ENCODE results near the gene VPS13D.
A peak's percentile ranks its signal among the peaks of the same experiment; 100 is the strongest.

Gene VPS13D

DNA sequence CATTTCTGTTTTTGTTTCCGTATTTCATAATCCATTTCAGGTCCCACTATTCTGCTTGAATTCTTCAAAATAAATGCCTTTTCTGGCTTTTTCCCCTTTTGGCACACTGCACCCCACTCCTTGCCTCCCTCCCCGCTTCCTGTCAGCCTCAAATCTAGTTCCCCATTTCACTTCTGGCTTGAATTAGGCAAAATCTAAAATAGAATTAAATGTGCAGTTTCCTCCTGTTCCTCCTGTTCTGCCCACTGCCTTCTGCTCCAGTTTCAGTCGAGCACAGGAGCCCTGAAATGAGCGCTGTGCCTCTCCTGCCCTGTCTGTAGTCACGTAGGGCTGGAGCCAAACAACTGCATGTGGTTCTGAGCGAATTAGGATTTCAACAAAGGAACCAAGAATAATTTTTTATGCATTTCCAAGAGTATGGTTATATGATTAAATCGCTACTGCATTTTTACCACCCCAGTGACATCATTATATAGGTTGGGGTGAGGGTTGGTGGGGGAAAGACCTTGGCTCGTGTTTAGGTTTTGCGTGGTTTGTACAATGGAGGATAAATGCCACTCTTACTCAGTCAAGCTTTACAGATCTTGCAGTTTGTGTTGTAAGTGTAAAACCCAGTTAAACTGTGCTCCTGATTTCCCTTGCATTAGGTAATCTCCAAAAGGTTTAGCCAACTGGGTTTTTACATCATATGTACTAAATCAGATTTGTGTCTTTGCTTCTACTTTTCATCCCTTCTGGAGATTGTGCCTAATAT, 114.9 kb downstream of the VPS13D start:
- Histone ChIP-seq H2AFZ (ENCODE audit: low read depth, low read length) (no peak overlapping the region), H3K27ac (ENCODE audit: low read length, poor library complexity, severe bottlenecking) (no peak overlapping the region), H2BK15ac (ENCODE audit: low read depth, poor library complexity, severe bottlenecking) (no peak overlapping the region), H2AK5ac (ENCODE audit: low read length, severe bottlenecking) (no peak overlapping the region), H3K79me1 (replicated peaks; ENCODE audit: low read length, poor library complexity, severe bottlenecking) (peaks cover 3% of the 10 kb centered on the region), H3K4me2 (ENCODE audit: low read length, poor library complexity, severe bottlenecking) (no peak overlapping the region), H3K23ac (ENCODE audit: low read length in 2 of 2) (no peak overlapping the region), H3K9me3 (ENCODE audit: control insufficient read depth, low read length) (no peaks in the 10 kb centered on the region), H3K18ac (ENCODE audit: low read depth in 1 of 2, low read length in 2 of 2) (no peak overlapping the region), H2BK5ac (ENCODE audit: low read depth, low read length, poor library complexity, severe bottlenecking) (no peak overlapping the region), H4K91ac (ENCODE audit: low read length) (no peak overlapping the region), H2BK12ac (ENCODE audit: low read length in 2 of 2) (no peak overlapping the region), H3K4me3 (ENCODE audit: insufficient read depth in 1 of 2, low read depth in 1 of 2, low read length in 2 of 2) (no peak overlapping the region), H3K4me1 (ENCODE audit: control insufficient read depth, insufficient read depth, low read depth, low read length) (peaks cover 4% of the 10 kb centered on the region), H3K14ac (ENCODE audit: low read length in 2 of 2) (no peak overlapping the region), H4K8ac (ENCODE audit: low read length) (no peak overlapping the region), H3K9ac (ENCODE audit: low read length) (peak overlapping the region; percentile 15), H2BK120ac (ENCODE audit: low read depth, low read length) (no peak overlapping the region), H3K27me3 (ENCODE audit: control insufficient read depth in 1 of 2, insufficient read depth in 1 of 2, low read length in 2 of 2) (no peaks in the 10 kb centered on the region), H3K4ac (ENCODE audit: low read depth in 1 of 2, low read length in 2 of 2) (no peak overlapping the region), H3K36me3 (ENCODE audit: control insufficient read depth in 1 of 2, insufficient read depth in 2 of 2, low read depth in 1 of 2, low read length in 2 of 2) (peaks cover 20 to 73% of the 10 kb centered on the region in 2 experiments)
- 99% methylated on average over 5 of the region's 9 CpGs for WGBS
- no peak for DNase-seq

DNA sequence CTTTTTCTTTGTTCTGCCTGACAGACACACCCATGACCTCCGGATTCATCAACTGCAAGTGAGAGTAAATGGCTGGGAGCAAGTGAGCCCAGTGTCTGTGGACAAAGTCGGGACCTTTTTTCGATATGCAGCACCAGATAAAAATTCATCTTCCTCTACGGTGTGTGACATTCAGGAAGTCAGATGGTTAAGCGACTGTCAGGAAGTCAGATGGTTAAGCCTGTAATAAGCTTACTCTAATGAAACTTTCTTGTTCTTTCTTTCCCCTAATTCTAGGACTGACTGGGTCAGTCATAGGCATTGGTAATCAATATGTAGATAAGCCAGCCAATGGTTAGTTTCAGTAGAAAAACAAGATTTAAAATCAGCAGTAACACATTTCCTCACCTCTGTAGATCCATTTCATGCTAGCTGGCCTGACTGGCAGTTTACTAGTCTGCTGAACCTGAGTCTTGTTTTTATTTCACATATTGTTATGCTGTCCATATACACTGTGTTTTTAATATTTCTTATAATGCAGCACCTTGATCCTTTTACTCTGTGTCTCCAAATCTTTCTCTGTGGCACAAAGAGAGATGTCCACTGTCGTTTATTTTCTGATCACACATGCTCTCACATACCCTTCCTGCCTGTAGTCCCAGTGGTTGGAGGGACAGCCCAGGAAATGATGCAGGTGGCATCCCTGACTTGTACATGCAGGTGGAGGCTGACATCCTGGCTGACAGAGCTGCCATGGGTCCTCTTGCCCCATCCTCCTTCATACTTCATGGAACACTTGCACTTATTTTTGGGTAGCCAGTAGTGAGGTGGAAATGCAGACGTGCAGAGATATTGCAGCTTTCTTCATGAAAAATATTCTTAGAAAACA, 115.8 kb downstream of the VPS13D start:
- Histone ChIP-seq H3K14ac (ENCODE audit: low read length in 2 of 2) (no peak overlapping the region), H2BK15ac (ENCODE audit: low read depth, poor library complexity, severe bottlenecking) (no peak overlapping the region), H3K79me1 (replicated peaks; ENCODE audit: low read length, poor library complexity, severe bottlenecking) (peaks cover 3% of the 10 kb centered on the region), H2BK12ac (ENCODE audit: low read length in 2 of 2) (no peak overlapping the region), H4K8ac (ENCODE audit: low read length) (no peak overlapping the region), H3K23ac (ENCODE audit: low read length in 2 of 2) (no peak overlapping the region), H2AFZ (ENCODE audit: low read depth, low read length) (no peak overlapping the region), H3K27me3 (ENCODE audit: control insufficient read depth in 1 of 2, insufficient read depth in 1 of 2, low read length in 2 of 2) (no peaks in the 10 kb centered on the region), H3K18ac (ENCODE audit: low read depth in 1 of 2, low read length in 2 of 2) (no peak overlapping the region), H3K4me1 (ENCODE audit: control insufficient read depth, insufficient read depth, low read depth, low read length) (peaks cover 4% of the 10 kb centered on the region), H2AK5ac (ENCODE audit: low read length, severe bottlenecking) (no peak overlapping the region), H3K4me2 (ENCODE audit: low read length, poor library complexity, severe bottlenecking) (no peak overlapping the region), H4K91ac (ENCODE audit: low read length) (no peak overlapping the region), H3K27ac (ENCODE audit: low read length, poor library complexity, severe bottlenecking) (no peak overlapping the region), H3K4me3 (ENCODE audit: insufficient read depth in 1 of 2, low read depth in 1 of 2, low read length in 2 of 2) (no peak overlapping the region), H3K36me3 (ENCODE audit: control insufficient read depth in 1 of 2, insufficient read depth in 2 of 2, low read depth in 1 of 2, low read length in 2 of 2) (peaks cover 20 to 76% of the 10 kb centered on the region in 2 experiments), H2BK120ac (ENCODE audit: low read depth, low read length) (no peak overlapping the region), H3K9me3 (ENCODE audit: control insufficient read depth, low read length) (no peaks in the 10 kb centered on the region), H2BK5ac (ENCODE audit: low read depth, low read length, poor library complexity, severe bottlenecking) (no peak overlapping the region), H3K9ac (ENCODE audit: low read length) (no peak overlapping the region), H3K4ac (ENCODE audit: low read depth in 1 of 2, low read length in 2 of 2) (no peak overlapping the region)
- DNase-seq, result no peak
- 98% methylated on average over 7 of the region's 7 CpGs for WGBS

DNA sequence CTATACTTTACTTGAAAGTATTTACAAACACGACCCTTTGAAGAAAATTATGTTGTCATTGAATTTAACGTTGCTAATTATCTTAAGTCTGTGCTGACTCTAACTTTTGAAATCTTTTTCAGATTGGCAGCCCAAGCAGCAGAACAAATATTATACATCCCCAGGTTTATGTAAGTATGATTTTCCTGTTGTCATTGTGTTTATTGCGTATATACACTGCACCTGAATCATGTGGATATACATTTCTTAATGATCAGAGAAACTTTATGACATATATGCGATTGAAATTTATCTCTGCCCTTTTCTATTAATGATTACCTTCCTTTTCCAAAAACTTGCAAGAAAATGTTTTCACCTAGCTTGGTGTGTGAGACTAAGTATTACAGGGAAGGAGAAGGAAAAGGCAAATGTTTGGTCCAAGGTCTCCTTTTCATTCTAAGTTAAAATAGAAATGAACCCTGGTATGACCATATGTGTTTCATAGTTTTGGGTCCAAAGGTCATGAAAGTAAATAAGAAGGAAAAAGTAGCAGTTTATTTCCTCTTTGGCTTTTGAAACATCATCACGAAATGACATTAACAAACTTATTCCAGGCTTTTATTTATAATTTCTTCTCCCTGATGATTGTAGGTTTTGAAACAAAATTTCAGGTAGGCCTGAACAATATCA, 116.8 kb downstream of the VPS13D start:
- no peak overlapping the region for H2AFZ ChIP-seq (ENCODE audit: low read depth, low read length)
- H3K18ac ChIP-seq (ENCODE audit: low read depth in 1 of 2, low read length in 2 of 2), result no peak overlapping the region
- DNase-seq, result no peak
- no peak overlapping the region for H3K14ac ChIP-seq (ENCODE audit: low read length in 2 of 2)
- H3K9ac ChIP-seq (ENCODE audit: low read length), result no peak overlapping the region
- H3K79me1 ChIP-seq (replicated peaks; ENCODE audit: low read length, poor library complexity, severe bottlenecking), result peaks cover under 1% of the 10 kb centered on the region
- no peak overlapping the region for H3K23ac ChIP-seq (ENCODE audit: low read length in 2 of 2)
- no peak overlapping the region for H2BK12ac ChIP-seq (ENCODE audit: low read length in 2 of 2)
- no peak overlapping the region for H3K4ac ChIP-seq (ENCODE audit: low read depth in 1 of 2, low read length in 2 of 2)
- H3K4me3 ChIP-seq (ENCODE audit: insufficient read depth in 1 of 2, low read depth in 1 of 2, low read length in 2 of 2), result no peak overlapping the region
- peaks cover 4% of the 10 kb centered on the region for H3K4me1 ChIP-seq (ENCODE audit: control insufficient read depth, insufficient read depth, low read depth, low read length)
- H3K36me3 ChIP-seq (ENCODE audit: control insufficient read depth in 1 of 2, insufficient read depth in 2 of 2, low read depth in 1 of 2, low read length in 2 of 2), result peaks cover 18 to 80% of the 10 kb centered on the region in 2 experiments
- H4K91ac ChIP-seq (ENCODE audit: low read length), result no peak overlapping the region
- H3K27ac ChIP-seq (ENCODE audit: low read length, poor library complexity, severe bottlenecking), result no peak overlapping the region
- H2BK5ac ChIP-seq (ENCODE audit: low read depth, low read length, poor library complexity, severe bottlenecking), result no peak overlapping the region
- no peak overlapping the region for H2AK5ac ChIP-seq (ENCODE audit: low read length, severe bottlenecking)
- no peaks in the 10 kb centered on the region for H3K27me3 ChIP-seq (ENCODE audit: control insufficient read depth in 1 of 2, insufficient read depth in 1 of 2, low read length in 2 of 2)
- H3K4me2 ChIP-seq (ENCODE audit: low read length, poor library complexity, severe bottlenecking), result no peak overlapping the region
- WGBS, result no CpG with 5 or more reads among the region's 5 CpGs
- H2BK120ac ChIP-seq (ENCODE audit: low read depth, low read length), result no peak overlapping the region
- no peak overlapping the region for H2BK15ac ChIP-seq (ENCODE audit: low read depth, poor library complexity, severe bottlenecking)
- no peak overlapping the region for H4K8ac ChIP-seq (ENCODE audit: low read length)
- no peaks in the 10 kb centered on the region for H3K9me3 ChIP-seq (ENCODE audit: control insufficient read depth, low read length)

DNA sequence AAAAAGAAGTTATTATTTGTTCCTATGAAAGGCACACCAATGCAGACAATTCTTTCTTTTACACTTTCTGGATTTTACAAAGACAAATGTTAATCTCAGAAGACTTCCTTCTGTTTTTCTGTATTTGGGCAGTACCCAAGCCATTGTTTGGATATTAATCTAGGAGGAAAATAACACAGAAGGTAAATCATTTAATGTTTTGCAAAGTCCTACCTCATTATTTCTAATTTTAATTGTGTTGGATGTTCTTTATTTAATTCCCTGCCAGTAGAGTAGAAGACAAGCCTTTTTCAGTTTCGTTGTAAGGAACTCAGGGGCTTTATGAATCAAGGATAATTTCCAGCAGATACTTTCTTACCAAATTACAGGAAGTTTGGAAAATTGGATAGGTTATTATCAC, 118.3 kb downstream of the VPS13D start:
- H3K4me1 ChIP-seq (ENCODE audit: control insufficient read depth, insufficient read depth, low read depth, low read length), result no peaks in the 10 kb centered on the region
- no peaks in the 10 kb centered on the region for H3K79me1 ChIP-seq (replicated peaks; ENCODE audit: low read length, poor library complexity, severe bottlenecking)
- H3K4me3 ChIP-seq (ENCODE audit: insufficient read depth in 1 of 2, low read depth in 1 of 2, low read length in 2 of 2), result no peak overlapping the region
- no peak overlapping the region for H4K8ac ChIP-seq (ENCODE audit: low read length)
- 100% methylated on average over 1 of the region's 1 CpG for WGBS
- H2BK120ac ChIP-seq (ENCODE audit: low read depth, low read length), result no peak overlapping the region
- H3K27me3 ChIP-seq (ENCODE audit: control insufficient read depth in 1 of 2, insufficient read depth in 1 of 2, low read length in 2 of 2), result no peaks in the 10 kb centered on the region
- no peak overlapping the region for H3K18ac ChIP-seq (ENCODE audit: low read depth in 1 of 2, low read length in 2 of 2)
- DNase-seq, result no peak
- H2BK5ac ChIP-seq (ENCODE audit: low read depth, low read length, poor library complexity, severe bottlenecking), result no peak overlapping the region
- H2BK15ac ChIP-seq (ENCODE audit: low read depth, poor library complexity, severe bottlenecking), result no peak overlapping the region
- H3K27ac ChIP-seq (ENCODE audit: low read length, poor library complexity, severe bottlenecking), result no peak overlapping the region
- H2BK12ac ChIP-seq (ENCODE audit: low read length in 2 of 2), result no peak overlapping the region
- peaks cover 16 to 80% of the 10 kb centered on the region in 2 experiments for H3K36me3 ChIP-seq (ENCODE audit: control insufficient read depth in 1 of 2, insufficient read depth in 2 of 2, low read depth in 1 of 2, low read length in 2 of 2)
- no peak overlapping the region for H3K23ac ChIP-seq (ENCODE audit: low read length in 2 of 2)
- no peak overlapping the region for H2AFZ ChIP-seq (ENCODE audit: low read depth, low read length)
- H2AK5ac ChIP-seq (ENCODE audit: low read length, severe bottlenecking), result no peak overlapping the region
- no peak overlapping the region for H3K4ac ChIP-seq (ENCODE audit: low read depth in 1 of 2, low read length in 2 of 2)
- H3K4me2 ChIP-seq (ENCODE audit: low read length, poor library complexity, severe bottlenecking), result no peak overlapping the region
- H3K9ac ChIP-seq (ENCODE audit: low read length), result no peak overlapping the region
- no peak overlapping the region for H3K14ac ChIP-seq (ENCODE audit: low read length in 2 of 2)
- H4K91ac ChIP-seq (ENCODE audit: low read length), result no peak overlapping the region
- no peaks in the 10 kb centered on the region for H3K9me3 ChIP-seq (ENCODE audit: control insufficient read depth, low read length)

Measured in mesenchymal stem cell (in vitro differentiated cells and primary cell).